Measurements from ENCODE around the gene MAF. TPM values are rescaled to one million over a fixed set of nuclear protein-coding genes. Genes with fewer than 3 reads are reported as not detected.

The MAF gene
- total RNA-seq, 4 donors from 2014 or later, result 24.8 to 52.0 (median 33.6) TPM

DNA sequence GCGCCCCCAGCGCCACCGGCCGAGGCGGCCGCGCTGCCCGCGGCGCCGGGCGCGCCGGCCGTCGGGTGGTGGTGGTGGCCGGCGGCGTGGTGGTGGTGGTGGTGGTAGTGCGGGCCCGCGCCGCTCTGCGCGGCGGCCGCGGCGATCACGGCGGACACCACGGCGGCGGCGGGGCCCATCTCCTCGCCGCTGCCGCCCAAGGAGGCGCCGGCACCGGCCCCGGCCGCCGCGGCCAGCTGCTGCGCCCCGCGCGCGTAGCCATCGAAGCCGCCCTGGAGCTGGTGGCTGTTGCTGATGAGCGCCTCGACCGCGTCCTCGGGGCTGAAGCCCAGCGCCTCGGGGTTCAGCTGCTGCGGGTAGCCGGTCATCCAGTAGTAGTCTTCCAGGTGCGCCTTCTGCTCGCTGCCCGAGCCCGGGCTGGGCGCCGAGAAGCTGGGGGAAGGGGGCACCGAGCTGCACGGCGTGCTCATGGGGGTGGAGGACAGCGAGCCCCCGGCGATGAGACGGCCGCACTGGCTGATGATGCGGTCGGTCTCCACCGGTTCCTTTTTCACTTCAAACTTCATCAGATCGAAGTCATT is 1.2 kb downstream of the MAF start:
- TF ChIP-seq, protein P1, sequence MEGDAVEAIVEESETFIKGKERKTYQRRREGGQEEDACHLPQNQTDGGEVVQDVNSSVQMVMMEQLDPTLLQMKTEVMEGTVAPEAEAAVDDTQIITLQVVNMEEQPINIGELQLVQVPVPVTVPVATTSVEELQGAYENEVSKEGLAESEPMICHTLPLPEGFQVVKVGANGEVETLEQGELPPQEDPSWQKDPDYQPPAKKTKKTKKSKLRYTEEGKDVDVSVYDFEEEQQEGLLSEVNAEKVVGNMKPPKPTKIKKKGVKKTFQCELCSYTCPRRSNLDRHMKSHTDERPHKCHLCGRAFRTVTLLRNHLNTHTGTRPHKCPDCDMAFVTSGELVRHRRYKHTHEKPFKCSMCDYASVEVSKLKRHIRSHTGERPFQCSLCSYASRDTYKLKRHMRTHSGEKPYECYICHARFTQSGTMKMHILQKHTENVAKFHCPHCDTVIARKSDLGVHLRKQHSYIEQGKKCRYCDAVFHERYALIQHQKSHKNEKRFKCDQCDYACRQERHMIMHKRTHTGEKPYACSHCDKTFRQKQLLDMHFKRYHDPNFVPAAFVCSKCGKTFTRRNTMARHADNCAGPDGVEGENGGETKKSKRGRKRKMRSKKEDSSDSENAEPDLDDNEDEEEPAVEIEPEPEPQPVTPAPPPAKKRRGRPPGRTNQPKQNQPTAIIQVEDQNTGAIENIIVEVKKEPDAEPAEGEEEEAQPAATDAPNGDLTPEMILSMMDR (IDR thresholded peaks at IDR 0.05), result no peak
- TF ChIP-seq POLR2A (IDR thresholded peaks at IDR 0.05) (no peak), POLR2AphosphoS5 (IDR thresholded peaks at IDR 0.05) (no peak)
- peak overlapping the region; percentile 81 to 91 (median 87) for H3K27ac ChIP-seq
- no peaks in the 10 kb centered on the region for H3K9me3 ChIP-seq
- ATAC-seq, result peak; percentile 3
- H3K27me3 ChIP-seq, result peaks cover 7% of the 10 kb centered on the region
- H3K36me3 ChIP-seq, result no peaks in the 10 kb centered on the region
- peak overlapping the region; percentile 74 to 75 for H3K4me3 ChIP-seq
- H3K4me1 ChIP-seq, result peaks cover 0 to 30% (median 4%) of the 10 kb centered on the region in 3 donors
- WGBS, 2 donors (ENCODE audit: low coverage in 1 of 2), result no CpG with 5 or more reads among the region's 79 CpGs

GRCh38 chr16:79598348-79599181 is 2.0 kb downstream of the MAF start:
- H3K4me1 ChIP-seq, result peaks cover 0 to 34% (median 4%) of the 10 kb centered on the region in 3 donors
- H3K36me3 ChIP-seq, result no peaks in the 10 kb centered on the region
- peak overlapping the region; percentile 48 to 74 for H3K4me3 ChIP-seq
- H3K27me3 ChIP-seq, result peaks cover 7% of the 10 kb centered on the region
- ATAC-seq, result peak; percentile 20
- H3K9me3 ChIP-seq, result no peaks in the 10 kb centered on the region
- WGBS, 2 donors (ENCODE audit: low coverage in 1 of 2), result 0 to 2% methylated on average over 4 to 15 of the region's 51 CpGs
- H3K27ac ChIP-seq, result peak overlapping the region; percentile 19 to 91 (median 78)
- TF ChIP-seq, protein P1 (IDR thresholded peaks at IDR 0.05), result peak in 2 of 4 experiments; percentile 27 to 42
- peak; percentile 66 for TF ChIP-seq POLR2AphosphoS5 (IDR thresholded peaks at IDR 0.05)
- TF ChIP-seq POLR2A (IDR thresholded peaks at IDR 0.05), result peak in 1 of 2 donors; percentile 20
- no peak for TF ChIP-seq EP300 (IDR thresholded peaks at IDR 0.05)

- WGBS, 2 donors (ENCODE audit: low coverage in 1 of 2), result 11 to 71% methylated on average over 2 of the region's 3 CpGs
- no peak for ATAC-seq
- TF ChIP-seq, protein P1 (IDR thresholded peaks at IDR 0.05), result no peak
- no peak for TF ChIP-seq POLR2AphosphoS5 (IDR thresholded peaks at IDR 0.05)
- TF ChIP-seq POLR2A (IDR thresholded peaks at IDR 0.05), result no peak
- no peak for TF ChIP-seq EP300 (IDR thresholded peaks at IDR 0.05)
- Histone ChIP-seq H3K4me1 (peaks cover 0 to 32% (median 4%) of the 10 kb centered on the region in 3 donors), H3K27me3 (peaks cover 7% of the 10 kb centered on the region), H3K4me3 (peak overlapping the region; percentile 48 to 74), H3K27ac (peak overlapping the region in 2 of 4 donors; percentile 81 to 91), H3K9me3 (no peaks in the 10 kb centered on the region), H3K36me3 (no peaks in the 10 kb centered on the region)
Measured at GRCh38 chr16:79598063-79598347, 2.5 kb downstream of the MAF start.

DNA sequence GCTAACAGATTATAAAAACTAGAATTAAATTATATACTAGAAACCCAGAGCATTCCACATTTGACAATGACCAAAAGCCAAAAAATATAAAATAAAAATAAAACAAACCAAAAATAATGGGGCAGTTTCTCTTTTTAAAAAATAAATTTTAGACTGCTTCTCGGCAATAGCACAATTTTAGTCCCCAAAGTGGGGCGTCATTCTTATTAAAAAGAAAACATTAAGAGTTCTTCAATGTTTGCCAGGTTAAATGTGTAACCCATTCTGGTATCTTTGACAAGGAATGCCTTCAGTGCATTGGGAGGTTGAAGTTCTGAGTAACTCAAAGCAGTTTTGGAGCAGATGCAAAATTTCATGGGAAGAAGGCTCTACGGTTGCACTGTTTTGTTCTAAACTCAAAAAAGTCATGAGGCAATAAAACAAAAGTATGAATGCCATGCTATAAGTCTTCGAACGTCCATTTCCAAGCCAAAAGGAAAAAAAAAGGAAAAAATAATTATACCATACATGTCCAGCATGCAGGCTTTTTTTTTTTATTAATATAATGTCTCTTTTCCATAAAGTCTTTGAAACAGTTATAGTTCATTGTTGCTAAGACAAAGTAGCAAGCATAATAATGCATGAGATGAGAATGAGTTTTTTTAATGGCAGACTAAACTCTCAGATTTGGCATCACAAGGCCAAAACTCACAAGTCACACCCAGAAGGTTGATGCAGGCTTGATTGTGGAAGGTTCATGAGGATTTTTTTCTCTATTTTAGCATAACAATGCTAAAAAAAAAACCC is 3.1 kb downstream of the MAF start:
- WGBS, 2 donors (ENCODE audit: low coverage in 1 of 2), result 11 to 62% methylated on average over 5 of the region's 5 CpGs
- Histone ChIP-seq H3K36me3 (no peaks in the 10 kb centered on the region), H3K27me3 (peaks cover 7% of the 10 kb centered on the region), H3K4me1 (peaks cover 0 to 26% (median 4%) of the 10 kb centered on the region in 3 donors), H3K27ac (peak overlapping the region in 2 of 4 donors; percentile 81 to 91), H3K9me3 (no peaks in the 10 kb centered on the region), H3K4me3 (peak overlapping the region; percentile 48 to 74)
- TF ChIP-seq, protein P1 (IDR thresholded peaks at IDR 0.05), result no peak
- TF ChIP-seq POLR2A (IDR thresholded peaks at IDR 0.05) (no peak), EP300 (IDR thresholded peaks at IDR 0.05) (no peak), POLR2AphosphoS5 (IDR thresholded peaks at IDR 0.05) (no peak)
- ATAC-seq, result no peak

Measured in gastroesophageal sphincter (tissue), 4 donors.